Astrocyte of the spinal cord (primary cell): ENCODE results near the gene PRDM10.
"Not testable (repeated sequence)": the region's sequence is repeated elsewhere in the genome, so short reads cannot be mapped to it uniquely, and the experiment has no call there.

Experiments
- DNase-seq: peaks from one replicate; pipeline ENCODE4 v3.0.0; 2011; ENCODE audit warnings: low read depth, low spot score
- H3K4me3 ChIP-seq: 2 replicates; pipeline ENCODE4 v1.5.1; 2011; ENCODE audit warnings: low read depth, mild to moderate bottlenecking, low read length, moderate library complexity
- CTCF ChIP-seq: IDR thresholded peaks from 2 replicates; pipeline ENCODE4 v1.5.1; 2012; ENCODE audit warnings: low read depth, mild to moderate bottlenecking, low read length, inconsistent platforms
- in situ Hi-C: cut with HindIII; loops from 2 replicates; pipeline ENCODE4 v1.10.0; 2017; ENCODE audit warnings: low sequenced_read_pairs

PRDM10 gene

GRCh38 chr11:129973068-129973467, 29.6 kb downstream of the PRDM10 start:
- H3K4me3 ChIP-seq: no peak overlapping the region
- no peak for TF ChIP-seq CTCF
- DNase-seq: no peak
- in situ Hi-C loops: no loop called here

- DNase-seq: no peak
- in situ Hi-C loops: no loop called here
- TF ChIP-seq CTCF: no peak
- no peak overlapping the region for H3K4me3 ChIP-seq
Measured at GRCh38 chr11:129972611-129973010, 30.0 kb downstream of the PRDM10 start.

GRCh38 chr11:129971856-129972255, 30.8 kb downstream of the PRDM10 start:
- H3K4me3 ChIP-seq, DNase-seq, in situ Hi-C loops: not testable (repeated sequence)

- H3K4me3 ChIP-seq: no peak overlapping the region
- TF ChIP-seq CTCF: no peak
- in situ Hi-C loops: no loop called here
- DNase-seq: no peak
Measured at GRCh38 chr11:129969920-129970319, 32.7 kb downstream of the PRDM10 start.

- H3K4me3 ChIP-seq: no peak overlapping the region
- in situ Hi-C loops: no loop called here
- TF ChIP-seq CTCF: no peak
- no peak for DNase-seq
Measured at GRCh38 chr11:129968591-129969419, 33.8 kb downstream of the PRDM10 start.

- DNase-seq: no peak
- no peak overlapping the region for H3K4me3 ChIP-seq
- no peak for TF ChIP-seq CTCF
- in situ Hi-C loops: no loop called here
Measured at GRCh38 chr11:129967996-129968395, 34.6 kb downstream of the PRDM10 start.

- no peak overlapping the region for H3K4me3 ChIP-seq
- no peak for DNase-seq
- no peak for TF ChIP-seq CTCF
- in situ Hi-C loops: no loop called here
Measured at GRCh38 chr11:129965248-129965647, 37.4 kb downstream of the PRDM10 start.
